ENCODE results near the gene SLC24A3.

- TF ChIP-seq, protein P1, sequence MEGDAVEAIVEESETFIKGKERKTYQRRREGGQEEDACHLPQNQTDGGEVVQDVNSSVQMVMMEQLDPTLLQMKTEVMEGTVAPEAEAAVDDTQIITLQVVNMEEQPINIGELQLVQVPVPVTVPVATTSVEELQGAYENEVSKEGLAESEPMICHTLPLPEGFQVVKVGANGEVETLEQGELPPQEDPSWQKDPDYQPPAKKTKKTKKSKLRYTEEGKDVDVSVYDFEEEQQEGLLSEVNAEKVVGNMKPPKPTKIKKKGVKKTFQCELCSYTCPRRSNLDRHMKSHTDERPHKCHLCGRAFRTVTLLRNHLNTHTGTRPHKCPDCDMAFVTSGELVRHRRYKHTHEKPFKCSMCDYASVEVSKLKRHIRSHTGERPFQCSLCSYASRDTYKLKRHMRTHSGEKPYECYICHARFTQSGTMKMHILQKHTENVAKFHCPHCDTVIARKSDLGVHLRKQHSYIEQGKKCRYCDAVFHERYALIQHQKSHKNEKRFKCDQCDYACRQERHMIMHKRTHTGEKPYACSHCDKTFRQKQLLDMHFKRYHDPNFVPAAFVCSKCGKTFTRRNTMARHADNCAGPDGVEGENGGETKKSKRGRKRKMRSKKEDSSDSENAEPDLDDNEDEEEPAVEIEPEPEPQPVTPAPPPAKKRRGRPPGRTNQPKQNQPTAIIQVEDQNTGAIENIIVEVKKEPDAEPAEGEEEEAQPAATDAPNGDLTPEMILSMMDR (conservative IDR thresholded peaks at IDR 0.05; ENCODE audit: low read length): no peak
- no peak for TF ChIP-seq EZH2phosphoT487 (IDR thresholded peaks at IDR 0.05; ENCODE audit: borderline replicate concordance, low read depth, low read length)
Observed at GRCh38 chr20:19696620-19697019, 484.2 kb downstream of the SLC24A3 start.

Data from OCI-LY7 (cell line).